Right lobe of liver (tissue), 4 donors: ENCODE results near the gene SLC2A4RG.

Experiments used
- CTCF ChIP-seq, 4 donors: fragments of 200-600 bp in 3 of 4; fragments of 450-650 bp in 1 of 4; IDR thresholded peaks; one replicate each; pipeline versions ENCODE4 v1.5.1 to v1.8.0; 2016 to 2022; ENCODE audit warnings: antibody characterized with exemption in 4 of 4, mild to moderate bottlenecking in 2 of 4
- POLR2A ChIP-seq: fragments of 450-650 bp; IDR thresholded peaks from one replicate; pipeline ENCODE4 v1.6.1; 2017; ENCODE audit warnings: antibody characterized with exemption, mild to moderate bottlenecking
- donor health status: DM: no; HTN: no; CAD: no.
- donor health status: DM: no; HTN: no; CAD: no.
- donor health status: DM: no; HTN: yes; CAD: no.

GRCh38 chr20:63702036-63702665 is 37.4 kb upstream of the SLC2A4RG start:
- no peak for TF ChIP-seq POLR2A
- no peak for TF ChIP-seq CTCF (IDR thresholded peaks at IDR 0.05)
